ENCODE measurements around the gene MXRA8.
"Not testable (repeated sequence)": the region's sequence is repeated elsewhere in the genome, so short reads cannot be mapped to it uniquely, and the experiment has no call there.

MXRA8 gene

GRCh38 chr1:1318777-1319645 is 39.3 kb downstream of the MXRA8 start:
- DNase-seq, result no peak

DNA sequence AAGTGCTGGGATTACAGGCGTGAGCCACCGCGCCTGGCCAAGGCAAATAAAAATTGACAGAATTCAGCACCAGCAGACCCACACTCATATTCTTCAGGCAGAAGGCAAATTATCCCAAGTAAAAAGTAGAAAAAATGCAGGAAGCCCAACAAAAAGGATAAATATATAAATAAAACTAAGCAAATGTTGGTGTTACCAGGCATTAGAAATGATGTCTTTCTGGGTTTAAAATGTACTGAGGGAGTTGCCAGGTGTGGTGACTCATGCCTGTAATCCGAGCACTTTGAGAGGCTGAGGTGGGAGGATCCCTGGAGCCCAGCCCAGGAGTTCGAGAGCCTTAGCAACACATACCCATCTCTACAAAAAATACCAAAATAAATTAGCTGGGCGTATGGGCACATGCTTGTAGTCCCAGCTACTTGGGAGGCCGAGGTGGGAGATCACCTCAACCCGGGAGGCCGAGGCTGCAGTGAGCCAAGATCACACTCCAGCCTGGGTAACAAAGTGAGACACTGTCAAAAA is 40.2 kb downstream of the MXRA8 start:
- peak in 2 of 3 experiments; percentile 23 to 41 for DNase-seq

- no peak for DNase-seq
These were observed 40.9 kb downstream of the MXRA8 start for GRCh38 chr1:1317420-1317819.

DNA sequence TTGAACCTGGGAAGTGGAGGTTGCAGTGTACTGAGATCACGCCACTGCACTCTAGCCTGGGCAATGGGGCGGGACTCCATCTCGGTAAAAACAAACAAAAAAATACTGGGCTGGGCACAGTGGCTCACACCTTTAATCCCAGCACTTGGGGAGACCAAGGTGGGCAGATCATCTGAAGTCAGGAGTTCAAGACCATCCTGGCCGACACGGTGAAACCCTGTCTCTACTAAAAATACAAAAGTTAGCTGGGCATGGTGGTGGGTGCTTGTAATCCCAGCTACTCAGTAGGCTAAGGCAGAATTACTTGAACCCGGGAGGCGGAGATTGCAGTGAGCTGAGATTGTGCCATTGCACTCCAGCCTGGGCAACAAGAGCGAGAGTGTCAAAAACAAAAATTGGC is 42.2 kb downstream of the MXRA8 start:
- DNase-seq, result not testable (repeated sequence)

- no peak for DNase-seq
These were observed 42.9 kb downstream of the MXRA8 start for GRCh38 chr1:1315435-1315954.

GRCh38 chr1:1314678-1315335 is 43.5 kb downstream of the MXRA8 start:
- DNase-seq, result no peak

- no peak for DNase-seq
These were observed 44.1 kb downstream of the MXRA8 start for GRCh38 chr1:1314237-1314586.

GRCh38 chr1:1313500-1314236 is 44.7 kb downstream of the MXRA8 start:
- DNase-seq, result no peak

GRCh38 chr1:1312450-1313314 is 45.7 kb downstream of the MXRA8 start:
- DNase-seq, result no peak

DNA sequence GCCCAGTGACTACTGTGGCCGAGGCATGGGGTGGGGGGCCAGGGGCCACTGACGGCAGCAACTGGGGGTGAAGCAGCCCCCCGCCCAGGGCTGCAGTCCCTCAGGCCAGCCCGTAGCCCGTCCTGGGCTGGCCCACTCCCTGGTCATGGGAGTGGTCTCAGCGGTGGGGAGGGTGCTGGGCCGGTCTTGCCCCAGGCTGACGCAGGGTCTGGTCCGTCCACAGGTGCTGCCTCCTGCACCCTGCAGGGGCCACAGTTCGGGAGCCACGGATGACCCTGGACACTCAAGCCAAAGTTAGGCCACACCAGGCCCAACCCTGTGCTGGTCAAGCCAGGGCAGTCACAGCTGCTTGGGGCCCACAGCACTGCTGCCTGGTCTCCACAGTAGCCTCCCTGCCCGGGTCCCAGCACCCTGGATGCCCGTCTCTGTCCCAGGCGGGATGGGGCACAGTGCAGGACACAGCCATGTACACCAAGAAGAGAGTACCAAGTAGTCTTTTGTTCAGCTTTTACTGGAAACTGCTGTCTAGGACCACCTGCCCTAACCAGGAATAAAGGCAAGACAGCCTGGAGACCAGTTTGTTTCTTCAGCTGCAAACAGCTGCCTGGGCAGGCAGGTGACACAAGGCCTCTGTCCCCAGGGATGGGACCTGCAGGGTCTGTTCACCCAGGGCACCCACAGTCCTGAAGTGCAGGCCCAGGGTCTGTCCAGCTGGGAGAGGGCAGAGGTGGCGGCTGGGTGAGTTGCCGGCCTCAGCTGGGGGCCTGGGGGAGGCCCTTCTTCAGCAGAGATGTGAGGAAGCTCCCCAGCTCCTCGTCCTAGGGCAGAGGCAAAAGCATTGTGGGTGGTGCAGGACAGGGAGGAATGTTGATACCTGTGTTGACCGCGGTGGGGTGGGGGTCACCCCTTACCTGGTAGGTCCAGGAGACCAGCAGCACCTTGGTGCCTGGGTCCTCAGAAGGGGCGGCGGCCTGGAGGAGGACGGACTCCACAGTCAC is 46.9 kb downstream of the MXRA8 start:
- no peak for DNase-seq

DNA sequence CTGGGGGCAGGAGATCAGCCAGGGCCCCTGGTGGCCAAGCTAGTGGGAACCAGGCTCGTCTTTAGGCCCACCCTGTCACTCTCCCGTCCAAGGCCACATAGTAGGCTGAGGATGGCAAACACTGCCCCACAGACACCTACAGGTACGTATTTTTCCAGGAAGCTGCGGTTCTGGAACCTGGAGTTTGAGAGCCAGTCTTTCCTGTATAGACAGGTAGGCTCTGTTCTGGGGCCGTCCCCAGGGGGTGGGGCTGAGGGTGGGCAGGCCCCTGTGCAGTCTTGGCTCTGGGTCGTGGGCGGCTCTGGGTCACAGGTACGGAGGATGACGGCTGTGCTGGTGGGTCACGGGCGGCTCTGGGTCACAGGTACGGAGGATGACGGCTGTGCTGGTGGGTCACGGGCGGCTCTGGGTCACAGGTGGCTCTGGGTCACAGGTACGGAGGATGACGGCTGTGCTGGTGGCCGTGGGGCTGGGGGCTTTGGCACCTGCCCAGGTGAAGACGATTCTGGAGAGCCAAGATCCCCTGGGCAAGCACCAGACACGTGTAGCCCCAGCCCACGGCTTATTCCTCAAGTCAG is 47.8 kb downstream of the MXRA8 start:
- DNase-seq, result no peak

GRCh38 chr1:1310109-1310385 is 48.3 kb downstream of the MXRA8 start:
- no peak for DNase-seq

- DNase-seq, result peak; percentile 35 to 64 (median 49)
These were observed 48.9 kb downstream of the MXRA8 start for GRCh38 chr1:1309251-1310108.

DNA sequence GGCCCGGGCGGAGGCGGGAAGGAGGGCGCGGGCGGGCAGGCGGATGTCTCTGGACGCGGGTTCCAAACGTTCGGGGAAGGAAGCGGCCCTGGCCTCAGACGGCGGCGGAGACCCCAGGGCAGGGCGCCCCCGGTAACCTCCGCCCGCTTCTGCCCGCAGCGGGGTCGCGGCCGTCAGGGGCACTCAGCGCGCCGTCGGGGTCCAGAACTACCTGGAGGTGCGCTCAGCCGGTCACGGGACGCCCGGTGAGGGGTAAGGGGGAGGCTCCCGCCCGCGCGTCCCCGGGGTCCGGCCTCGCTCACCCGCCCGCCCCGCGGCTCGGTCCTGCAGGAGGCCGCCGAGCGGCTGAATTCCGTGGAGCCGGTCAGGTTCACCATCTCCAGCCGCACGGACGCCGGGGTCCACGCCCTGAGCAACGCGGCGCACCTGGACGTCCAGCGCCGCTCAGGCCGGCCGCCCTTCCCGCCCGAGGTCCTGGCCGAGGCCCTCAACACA is 49.6 kb downstream of the MXRA8 start:
- DNase-seq, result peak in 1 of 3 experiments; percentile 64

- DNase-seq, result peak; percentile 93 to 96 (median 94)
These were observed 50.2 kb downstream of the MXRA8 start, which contains the start of the genes ACAP3 and PUSL1 for GRCh38 chr1:1307923-1308755. Gene ACAP3 (minus strand): TSS chr1:1307930. CDS start chr1:1307815, 115 bp downstream. Gene PUSL1 (plus strand): TSS chr1:1308597. CDS start chr1:1308644, 47 bp downstream.

DNA sequence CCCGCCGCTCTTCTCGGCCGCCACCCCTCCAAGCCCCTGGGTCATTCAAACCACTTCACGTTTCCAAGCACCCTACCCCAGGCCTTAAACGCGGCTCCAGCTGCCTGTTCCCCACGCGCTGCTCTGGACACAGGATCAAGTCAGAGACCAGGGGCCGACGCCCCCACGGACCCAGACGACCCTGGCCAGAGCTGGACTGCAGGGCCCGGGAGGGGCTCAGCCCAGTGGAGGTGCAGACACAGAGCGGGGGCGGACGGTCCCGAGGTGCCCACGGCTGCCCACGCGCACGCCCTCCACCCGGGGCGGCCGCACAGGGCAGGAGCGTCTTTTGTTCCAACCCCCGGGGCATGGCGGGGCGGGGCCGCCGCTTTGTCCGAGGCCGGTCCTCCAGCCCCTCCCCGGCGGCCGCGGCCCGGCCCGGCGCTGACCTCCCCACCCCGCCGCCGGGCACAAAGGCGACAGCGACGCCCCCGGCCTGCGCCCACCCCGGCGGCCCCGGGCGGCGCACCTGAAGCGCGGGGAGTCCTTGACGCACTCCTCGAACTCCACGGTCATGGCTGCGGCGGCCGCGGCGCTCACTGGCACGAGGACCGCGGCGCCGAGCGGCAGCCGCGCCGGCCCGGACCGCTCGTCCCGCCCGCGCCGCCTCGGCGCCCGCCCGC is 51.0 kb downstream of the MXRA8 start:
- DNase-seq, result peak in 2 of 3 experiments; percentile 61 to 62

GRCh38 chr1:1306661-1307260 is 51.6 kb downstream of the MXRA8 start:
- no peak for DNase-seq
